IMR-90 (cell line): ENCODE data around the gene TMEM163. TPM values are rescaled to one million over a fixed set of nuclear protein-coding genes. Genes with fewer than 3 reads are reported as not detected.
A peak's percentile ranks its signal among the peaks of the same experiment; 100 is the strongest.

Source experiments
- ATAC-seq: fragments of 200-7000 bp; cut with Tn5 transposase; 2 replicates; pipeline ENCODE4 v1.9.1; 2020; ENCODE audit warnings: low read depth, mild to moderate bottlenecking, moderate library complexity
- BruUV-seq: library from RNA; stranded (reverse); fragments of 400-500 nt; replicated peaks from 2 replicates; lab custom pipeline; 2021; lab: Mats Ljungman, UMichigan
- CTCF ChIA-PET: fragments of 300-600 bp; formaldehyde crosslinking; extraction: SDS; loops from one replicate; lab custom pipeline; 2021; ENCODE audit warnings: antibody characterized with exemption; lab: Yijun Ruan, JAX
- POLR2A ChIA-PET: fragments of 300-600 bp; sonication (Branson Sonifier 250); formaldehyde crosslinking; loops from one replicate; lab custom pipeline; 2022; ENCODE audit warnings: antibody characterized with exemption; ENCODE audit not compliant: unreplicated experiment; lab: Charles Lee
- DNase-seq: peaks from one replicate; pipeline ENCODE4 v3.0.0; 2013
- H2AFZ ChIP-seq: replicated peaks from 2 replicates; pipeline ENCODE3; 2013; ENCODE audit warnings: low read length, mild to moderate bottlenecking; ENCODE audit not compliant: poor library complexity
- H2AK5ac ChIP-seq: 2 replicates; pipeline ENCODE4 v1.6.1; 2013; ENCODE audit warnings: low read depth, low read length, inconsistent platforms
- H2AK9ac ChIP-seq: replicated peaks from 2 replicates; pipeline ENCODE3; 2013; ENCODE audit warnings: mild to moderate bottlenecking, low read depth, low read length, moderate library complexity; ENCODE audit not compliant: poor library complexity
- H2BK120ac ChIP-seq: 2 replicates; pipeline ENCODE4 v1.6.1; 2013; ENCODE audit warnings: low read depth, low read length, inconsistent platforms
- H2BK15ac ChIP-seq: 3 replicates; pipeline ENCODE4 v1.6.1; 2013; ENCODE audit warnings: low read depth, low read length, inconsistent platforms
- H2BK20ac ChIP-seq: 2 replicates; pipeline ENCODE4 v1.6.1; 2013; ENCODE audit warnings: low read depth, mild to moderate bottlenecking, inconsistent platforms, low read length, moderate library complexity
- H2BK5ac ChIP-seq: 2 replicates; pipeline ENCODE4 v1.6.1; 2013; ENCODE audit warnings: mild to moderate bottlenecking, low read depth, low read length, inconsistent platforms; ENCODE audit not compliant: poor library complexity, severe bottlenecking
- H3K14ac ChIP-seq: replicated peaks from 2 replicates; pipeline ENCODE4 v1.6.1; 2013; ENCODE audit warnings: low read depth, low read length, inconsistent platforms
- H3K18ac ChIP-seq: 2 replicates; pipeline ENCODE4 v1.6.1; 2013; ENCODE audit warnings: low read depth, low read length, control low read depth
- H3K23ac ChIP-seq: 2 replicates; pipeline ENCODE4 v1.6.1; 2013; ENCODE audit warnings: low read depth, low read length, inconsistent platforms
- H3K27ac ChIP-seq: 2 replicates; pipeline ENCODE4 v1.5.1; 2013; ENCODE audit warnings: mild to moderate bottlenecking, control low read depth, low read length; ENCODE audit not compliant: insufficient read depth
- H3K27me3 ChIP-seq: 2 replicates; pipeline ENCODE4 v1.6.1; 2013; ENCODE audit warnings: low read length; ENCODE audit not compliant: control insufficient read depth, insufficient read depth
- H3K36me3 ChIP-seq: 2 replicates; pipeline ENCODE4 v1.6.1; 2013; ENCODE audit warnings: low read length, mixed read lengths; ENCODE audit not compliant: control insufficient read depth, insufficient read depth
- H3K4ac ChIP-seq: 2 replicates; pipeline ENCODE4 v1.6.1; 2013; ENCODE audit warnings: low read depth, low read length, inconsistent platforms
- H3K4me1 ChIP-seq: 2 replicates; pipeline ENCODE4 v1.6.1; 2013; ENCODE audit warnings: low read length, mixed read lengths; ENCODE audit not compliant: control insufficient read depth, insufficient read depth
- H3K4me2 ChIP-seq: 2 replicates; pipeline ENCODE4 v1.6.1; 2013; ENCODE audit warnings: low read depth, mild to moderate bottlenecking, control low read depth, low read length, moderate library complexity
- H3K4me3 ChIP-seq: 2 replicates; pipeline ENCODE4 v1.5.1; 2013; ENCODE audit warnings: low read depth, mild to moderate bottlenecking, control low read depth, low read length, moderate library complexity; ENCODE audit not compliant: insufficient read depth
- H3K56ac ChIP-seq: 2 replicates; pipeline ENCODE4 v1.6.1; 2013; ENCODE audit warnings: low read length, inconsistent platforms; ENCODE audit not compliant: insufficient read depth; ENCODE audit errors: extremely low read depth
- H3K79me1 ChIP-seq, 2 experiments: 2 replicates each; pipeline ENCODE4 v1.6.1; 2013; ENCODE audit warnings: low read length in 2 of 2, inconsistent platforms in 1 of 2, low read depth in 1 of 2
- H3K9ac ChIP-seq: 2 replicates; pipeline ENCODE4 v1.6.1; 2013; ENCODE audit warnings: low read depth, low read length, control low read depth
- H3K9me1 ChIP-seq: 2 replicates; pipeline ENCODE4 v1.6.1; 2013; ENCODE audit warnings: low read length, inconsistent platforms; ENCODE audit not compliant: insufficient read depth
- H3K9me3 ChIP-seq: 2 replicates; pipeline ENCODE4 v1.6.1; 2013; ENCODE audit warnings: low read length; ENCODE audit not compliant: control insufficient read depth, insufficient read depth
- H4K20me1 ChIP-seq: 2 replicates; pipeline ENCODE4 v1.6.1; 2013; ENCODE audit warnings: low read length, inconsistent platforms; ENCODE audit not compliant: insufficient read depth
- H4K5ac ChIP-seq: 2 replicates; pipeline ENCODE4 v1.6.1; 2013; ENCODE audit warnings: mild to moderate bottlenecking, low read depth, low read length, control low read depth
- H4K8ac ChIP-seq, 2 experiments: 2 replicates each; pipeline ENCODE4 v1.6.1; 2013; ENCODE audit warnings: low read depth in 2 of 2, low read length in 2 of 2, control low read depth in 1 of 2, inconsistent platforms in 1 of 2
- H4K91ac ChIP-seq: 2 replicates; pipeline ENCODE4 v1.6.1; 2013; ENCODE audit warnings: low read depth, low read length, inconsistent platforms; ENCODE audit not compliant: insufficient read depth
- BHLHE40 ChIP-seq: fragments of 150-350 bp; IDR thresholded peaks from 2 replicates; pipeline ENCODE4 v1.6.1; 2016; ENCODE audit warnings: mild to moderate bottlenecking, low read depth, low read length
- WGBS, 2 experiments: methylation state at CpG; one replicate each; pipeline versions ENCODE4 v1.1.5 to v1.1.7; 2013; ENCODE audit warnings: missing lambda C conversion rate in 2 of 2; ENCODE audit not compliant: insufficient read length in 1 of 2; ENCODE audit errors: extremely low coverage in 2 of 2; 5-methylcytosine and 5-hydroxymethylcytosine counted together
- dilution Hi-C: fragments of 300-500 bp; cut with HindIII; formaldehyde crosslinking; loops from one replicate; pipeline ENCODE4 v1.14.3; 2018; ENCODE audit warnings: low sequenced_read_pairs; ENCODE audit not compliant: unreplicated experiment
- in situ Hi-C: fragments of 300-500 bp; cut with MboI; formaldehyde crosslinking; loops from 3 replicates; pipeline ENCODE4 v1.14.3; 2019; ENCODE audit warnings: low sequenced_read_pairs, inconsistent platforms, mixed read lengths
- intact Hi-C: fragments of 100-400 bp; cut with micrococcal nuclease; formaldehyde crosslinking; loops from 2 replicates; pipeline ENCODE4 v1.10.0; 2022
- polyA plus RNA-seq, 3 experiments: library from polyadenylated mRNA; depleted of rRNA; stranded (reverse); fragments of >200 nt; gene quantifications; 2 replicates each; pipeline ENCODE4 v1.2.3, GENCODE V29; 2012; ENCODE audit warnings: low replicate concordance in 1 of 3
- total RNA-seq: library from RNA; depleted of rRNA; stranded (reverse); fragments of >200 nt; gene quantifications from 2 replicates; pipeline ENCODE4 v1.2.3, GENCODE V29; 2012

TMEM163 gene
- total and polyA plus RNA-seq, 2 of the 4 experiments (the other 2 are of a cell fraction): not detected

- H3K56ac ChIP-seq: no peak overlapping the region
- peaks cover 37% of the 10 kb centered on the region for H3K9me1 ChIP-seq
- dilution Hi-C loops (no loop called here), in situ Hi-C loops (loop anchor here (25.0 kb wide), 1 partner anchor 520 kb away; no protein-coding TSS in a partner anchor), intact Hi-C loops (no loop called here)
- ChIA-PET POLR2A (interaction anchor here (0.6 kb wide), 1 partner anchor 13 kb away, joined by 4 read pairs; no protein-coding TSS in a partner anchor), CTCF (no interaction called here)
- H3K18ac ChIP-seq: peak overlapping the region; percentile 51
- peak overlapping the region; percentile 92 for H2AK5ac ChIP-seq
- no peak overlapping the region for H2AK9ac ChIP-seq
- peak overlapping the region; percentile 60 for H2BK20ac ChIP-seq
- H3K4me2 ChIP-seq: no peak overlapping the region
- peak overlapping the region; percentile 93 for H2BK5ac ChIP-seq
- H3K79me1 ChIP-seq: peaks cover 18 to 79% of the 10 kb centered on the region in 2 experiments
- H3K36me3 ChIP-seq: peaks cover 15% of the 10 kb centered on the region
- peaks cover 47% of the 10 kb centered on the region for H3K4me1 ChIP-seq
- TF ChIP-seq BHLHE40: no peak
- H4K5ac ChIP-seq: peak overlapping the region; percentile 61; the same call in 1 of the 2 replicates
- DNase-seq (no peak), ATAC-seq (no peak)
- peak overlapping the region; percentile 89 for H2BK120ac ChIP-seq
- H2AFZ ChIP-seq: no peak overlapping the region
- no peaks in the 10 kb centered on the region for H3K9me3 ChIP-seq
- peaks cover 6% of the 10 kb centered on the region; the same call in 1 of the 2 replicates for H4K20me1 ChIP-seq
- H3K4ac ChIP-seq: peak overlapping the region; percentile 71
- BruUV-seq: no TSS peak
- peak overlapping the region; percentile 23 to 65; a peak in 1 of 4 replicates for H4K8ac ChIP-seq
- H3K9ac ChIP-seq: no peak overlapping the region
- 100% methylated on average over 1 of the region's 4 CpGs; no CpG with 5 or more reads in 1 of the 2 experiments for WGBS, 2 experiments
- H3K27ac ChIP-seq: no peak overlapping the region
- H3K23ac ChIP-seq: peak overlapping the region; percentile 46; the same call in 1 of the 2 replicates
- no peak overlapping the region for H3K4me3 ChIP-seq
- H3K14ac ChIP-seq: peak overlapping the region; percentile 54
- no peaks in the 10 kb centered on the region for H3K27me3 ChIP-seq
- H2BK15ac ChIP-seq: peak overlapping the region; percentile 68; the same call in 2 of the 3 replicates
- peak overlapping the region; percentile 62 for H4K91ac ChIP-seq
Measured at GRCh38 chr2:134407154-134407890, 311.5 kb downstream of the TMEM163 start.
